ENCODE measurements around the gene GULP1. TPM values are rescaled to one million over a fixed set of nuclear protein-coding genes. Genes with fewer than 3 reads are reported as not detected.

Gene GULP1
- total RNA-seq, 4 donors from 2014 or later: 27.1 to 49.0 (median 36.8) TPM

DNA sequence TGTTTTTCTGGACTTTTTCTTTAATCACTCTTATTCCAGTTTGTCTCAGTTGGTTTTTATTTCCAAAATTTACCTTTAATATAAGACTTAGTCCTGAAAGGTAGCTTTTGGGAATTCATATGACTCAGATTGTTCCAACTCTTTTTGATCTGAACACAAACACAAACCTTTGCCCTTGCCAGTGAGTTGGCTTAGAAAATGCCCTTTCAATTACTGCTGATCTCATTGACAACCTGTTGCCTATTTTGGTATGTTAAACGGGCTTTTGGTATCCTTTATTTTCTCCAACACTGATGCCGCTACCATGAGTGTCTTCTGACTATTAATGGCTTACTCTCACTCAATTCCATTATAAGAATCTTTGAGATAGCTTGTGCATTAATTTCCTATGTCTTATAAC is 143.4 kb downstream of the GULP1 start:
- intact Hi-C loops (cut with DNase I): no loop called here
- Histone ChIP-seq H3K4me3 (no peak overlapping the region), H3K36me3 (no peaks in the 10 kb centered on the region), H3K27me3 (no peaks in the 10 kb centered on the region), H3K4me1 (no peaks in the 10 kb centered on the region), H3K27ac (replicated peaks in 1 of 4) (no peak overlapping the region), H3K9me3 (no peaks in the 10 kb centered on the region)
- DNase-seq (ENCODE audit: extremely low spot score): no peak
- WGBS: 93% methylated on average over 2 of the region's 2 CpGs
- TF ChIP-seq EP300 (IDR thresholded peaks at IDR 0.05) (no peak), POLR2A (IDR thresholded peaks at IDR 0.05; ENCODE audit: low read depth) (no peak), POLR2AphosphoS5 (IDR thresholded peaks at IDR 0.05) (no peak)
- TF ChIP-seq, protein P1, sequence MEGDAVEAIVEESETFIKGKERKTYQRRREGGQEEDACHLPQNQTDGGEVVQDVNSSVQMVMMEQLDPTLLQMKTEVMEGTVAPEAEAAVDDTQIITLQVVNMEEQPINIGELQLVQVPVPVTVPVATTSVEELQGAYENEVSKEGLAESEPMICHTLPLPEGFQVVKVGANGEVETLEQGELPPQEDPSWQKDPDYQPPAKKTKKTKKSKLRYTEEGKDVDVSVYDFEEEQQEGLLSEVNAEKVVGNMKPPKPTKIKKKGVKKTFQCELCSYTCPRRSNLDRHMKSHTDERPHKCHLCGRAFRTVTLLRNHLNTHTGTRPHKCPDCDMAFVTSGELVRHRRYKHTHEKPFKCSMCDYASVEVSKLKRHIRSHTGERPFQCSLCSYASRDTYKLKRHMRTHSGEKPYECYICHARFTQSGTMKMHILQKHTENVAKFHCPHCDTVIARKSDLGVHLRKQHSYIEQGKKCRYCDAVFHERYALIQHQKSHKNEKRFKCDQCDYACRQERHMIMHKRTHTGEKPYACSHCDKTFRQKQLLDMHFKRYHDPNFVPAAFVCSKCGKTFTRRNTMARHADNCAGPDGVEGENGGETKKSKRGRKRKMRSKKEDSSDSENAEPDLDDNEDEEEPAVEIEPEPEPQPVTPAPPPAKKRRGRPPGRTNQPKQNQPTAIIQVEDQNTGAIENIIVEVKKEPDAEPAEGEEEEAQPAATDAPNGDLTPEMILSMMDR (IDR thresholded peaks at IDR 0.05): no peak

GRCh38 chr2:188437537-188437936 is 145.9 kb downstream of the GULP1 start:
- intact Hi-C loops (cut with DNase I): no loop called here
- TF ChIP-seq POLR2AphosphoS5 (IDR thresholded peaks at IDR 0.05) (no peak), EP300 (IDR thresholded peaks at IDR 0.05) (no peak), POLR2A (IDR thresholded peaks at IDR 0.05; ENCODE audit: low read depth) (no peak)
- TF ChIP-seq, protein P1 (IDR thresholded peaks at IDR 0.05): no peak

GRCh38 chr2:188439986-188440385 is 148.3 kb downstream of the GULP1 start:
- no peak overlapping the region for H3K4me3 ChIP-seq
- intact Hi-C loops (cut with DNase I): no loop called here
- TF ChIP-seq, protein P1 (IDR thresholded peaks at IDR 0.05): no peak
- TF ChIP-seq POLR2A (IDR thresholded peaks at IDR 0.05; ENCODE audit: low read depth) (no peak), POLR2AphosphoS5 (IDR thresholded peaks at IDR 0.05) (no peak), EP300 (IDR thresholded peaks at IDR 0.05) (no peak)
- H3K36me3 ChIP-seq: no peaks in the 10 kb centered on the region
- DNase-seq (ENCODE audit: extremely low spot score): no peak
- H3K27ac ChIP-seq (replicated peaks in 1 of 4): no peak overlapping the region
- no peaks in the 10 kb centered on the region for H3K9me3 ChIP-seq
- no peaks in the 10 kb centered on the region for H3K4me1 ChIP-seq
- H3K27me3 ChIP-seq: no peaks in the 10 kb centered on the region

More at GRCh38 chr2:188437537-188437936, 145.9 kb downstream of the GULP1 start:
- H3K4me1 ChIP-seq: no peaks in the 10 kb centered on the region
- no peaks in the 10 kb centered on the region for H3K36me3 ChIP-seq
- H3K4me3 ChIP-seq: no peak overlapping the region
- DNase-seq (ENCODE audit: extremely low spot score): no peak
- no peaks in the 10 kb centered on the region for H3K9me3 ChIP-seq
- H3K27ac ChIP-seq (replicated peaks in 1 of 4): no peak overlapping the region
- 96% methylated on average over 3 of the region's 3 CpGs for WGBS
- H3K27me3 ChIP-seq: no peaks in the 10 kb centered on the region

DNA sequence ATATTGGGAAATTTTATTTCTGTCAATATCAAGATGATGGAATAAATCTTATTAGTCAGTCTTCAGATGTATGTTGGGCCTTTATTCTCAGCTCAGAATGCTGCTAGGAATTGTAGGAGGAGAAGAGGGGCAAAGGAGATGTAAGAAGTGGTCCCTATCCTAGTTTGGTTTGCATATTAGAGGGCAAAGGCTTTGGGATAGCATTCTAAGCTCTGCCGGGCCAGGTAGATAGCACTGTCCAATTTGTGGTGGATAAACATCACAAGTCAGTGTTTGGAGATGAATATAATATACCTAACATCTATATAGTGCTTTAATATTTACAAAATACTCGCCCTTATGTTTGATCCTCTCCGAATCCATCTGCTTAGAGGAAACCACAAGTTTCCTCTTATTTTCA is 149.2 kb downstream of the GULP1 start:
- TF ChIP-seq, protein P1 (IDR thresholded peaks at IDR 0.05): no peak
- TF ChIP-seq POLR2A (IDR thresholded peaks at IDR 0.05; ENCODE audit: low read depth) (no peak), EP300 (IDR thresholded peaks at IDR 0.05) (no peak), POLR2AphosphoS5 (IDR thresholded peaks at IDR 0.05) (no peak)
- intact Hi-C loops (cut with DNase I): no loop called here
- Histone ChIP-seq H3K4me1 (no peaks in the 10 kb centered on the region), H3K27ac (replicated peaks in 1 of 4) (no peak overlapping the region), H3K9me3 (no peaks in the 10 kb centered on the region), H3K36me3 (no peaks in the 10 kb centered on the region), H3K4me3 (no peak overlapping the region), H3K27me3 (no peaks in the 10 kb centered on the region)
- DNase-seq (ENCODE audit: extremely low spot score): no peak
- WGBS: 89% methylated on average over 3 of the region's 3 CpGs

DNA sequence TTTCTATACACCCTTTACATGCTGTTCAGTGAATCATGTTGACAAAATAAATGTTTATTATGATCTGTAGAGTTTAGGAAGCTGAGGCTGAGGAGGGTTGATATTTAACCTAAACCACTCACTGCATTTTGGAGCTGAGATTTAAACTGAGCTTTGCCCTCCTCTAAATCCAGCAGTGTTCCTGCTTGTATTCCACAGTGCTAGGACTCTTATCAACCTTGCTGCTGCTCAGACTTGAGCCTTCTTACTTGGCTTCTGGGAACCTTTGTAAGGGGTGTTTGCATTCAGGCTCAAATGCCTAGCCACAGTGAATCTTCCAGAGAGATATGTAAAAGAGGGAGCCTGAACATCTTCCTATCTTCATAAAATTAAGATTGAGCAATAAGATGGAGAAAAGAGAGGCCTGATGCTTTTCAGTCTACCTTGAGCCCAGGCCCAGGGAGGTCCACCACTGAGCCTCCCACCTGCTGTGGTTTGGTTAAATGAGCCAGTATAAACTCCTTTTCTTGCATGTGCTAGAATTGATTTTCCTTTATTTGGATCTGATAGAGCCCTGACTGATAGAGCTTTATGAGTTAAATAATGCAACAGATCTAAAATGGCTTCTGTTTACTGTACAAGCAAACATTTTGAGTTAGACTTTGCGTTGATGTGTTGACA is 149.7 kb downstream of the GULP1 start:
- Histone ChIP-seq H3K4me3 (no peak overlapping the region), H3K4me1 (no peaks in the 10 kb centered on the region), H3K27me3 (no peaks in the 10 kb centered on the region), H3K27ac (replicated peaks in 1 of 4) (no peak overlapping the region), H3K9me3 (no peaks in the 10 kb centered on the region), H3K36me3 (no peaks in the 10 kb centered on the region)
- DNase-seq (ENCODE audit: extremely low spot score): no peak
- intact Hi-C loops (cut with DNase I): no loop called here
- no peak for TF ChIP-seq POLR2AphosphoS5 (IDR thresholded peaks at IDR 0.05)
- no peak for TF ChIP-seq EP300 (IDR thresholded peaks at IDR 0.05)
- TF ChIP-seq POLR2A (IDR thresholded peaks at IDR 0.05; ENCODE audit: low read depth): no peak
- TF ChIP-seq, protein P1 (IDR thresholded peaks at IDR 0.05): no peak
- 82% methylated on average over 1 of the region's 1 CpG for WGBS
